AG10803 (cell line): ENCODE data around the gene SASH1.
"Not testable (repeated sequence)": the region's sequence is repeated elsewhere in the genome, so short reads cannot be mapped to it uniquely, and the experiment has no call there.

Source experiments
- DNase-seq: peaks from one replicate; pipeline ENCODE4 v3.0.0; 2010; ENCODE audit warnings: low read depth
- H3K4me3 ChIP-seq: 2 replicates; pipeline ENCODE4 v1.5.1; 2011; ENCODE audit warnings: mild to moderate bottlenecking, low read length, control low read depth
- TF ChIP-seq, protein P1 (sequence below): conservative IDR thresholded peaks from 2 replicates; pipeline ENCODE4 v1.5.1; 2011; ENCODE audit warnings: mild to moderate bottlenecking, low read length, control low read depth, inconsistent platforms

SASH1 gene

DNA sequence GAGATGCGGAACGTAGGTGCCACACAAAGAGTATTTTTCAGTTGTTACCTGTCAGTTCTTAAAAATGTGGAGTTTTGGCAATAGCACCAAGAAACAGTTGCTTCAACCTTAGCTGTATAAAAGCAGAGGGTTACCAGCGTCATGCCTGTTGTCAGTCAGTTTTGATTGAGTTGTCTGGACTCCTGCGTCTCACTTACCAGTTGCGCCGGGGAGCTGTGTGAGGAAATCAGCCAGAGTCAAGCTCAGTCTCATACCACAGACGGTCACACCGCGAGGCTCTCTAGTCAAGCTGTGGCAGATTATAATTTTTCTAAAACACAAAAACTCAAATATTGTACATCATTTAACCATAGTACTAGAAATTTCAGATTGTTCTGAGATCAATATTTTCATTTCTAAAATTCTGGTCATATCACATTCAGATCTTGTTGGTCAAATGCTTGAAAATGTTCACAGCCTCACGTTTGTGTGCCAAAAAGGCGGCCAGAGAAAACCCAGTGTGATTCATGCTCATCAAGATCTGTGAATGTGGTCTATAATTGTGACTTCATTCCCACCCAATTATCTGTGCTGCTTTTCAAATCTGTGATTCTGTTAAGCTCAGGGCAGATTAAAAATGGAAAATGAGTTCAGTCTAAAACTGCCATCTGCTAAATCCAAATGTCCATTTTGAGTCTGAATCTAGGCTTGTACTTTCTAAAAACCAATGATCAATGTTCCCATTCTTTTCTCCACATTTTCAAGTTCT is 37.5 kb downstream of the SASH1 start:
- peak; percentile 59 for DNase-seq
- TF ChIP-seq, protein P1, sequence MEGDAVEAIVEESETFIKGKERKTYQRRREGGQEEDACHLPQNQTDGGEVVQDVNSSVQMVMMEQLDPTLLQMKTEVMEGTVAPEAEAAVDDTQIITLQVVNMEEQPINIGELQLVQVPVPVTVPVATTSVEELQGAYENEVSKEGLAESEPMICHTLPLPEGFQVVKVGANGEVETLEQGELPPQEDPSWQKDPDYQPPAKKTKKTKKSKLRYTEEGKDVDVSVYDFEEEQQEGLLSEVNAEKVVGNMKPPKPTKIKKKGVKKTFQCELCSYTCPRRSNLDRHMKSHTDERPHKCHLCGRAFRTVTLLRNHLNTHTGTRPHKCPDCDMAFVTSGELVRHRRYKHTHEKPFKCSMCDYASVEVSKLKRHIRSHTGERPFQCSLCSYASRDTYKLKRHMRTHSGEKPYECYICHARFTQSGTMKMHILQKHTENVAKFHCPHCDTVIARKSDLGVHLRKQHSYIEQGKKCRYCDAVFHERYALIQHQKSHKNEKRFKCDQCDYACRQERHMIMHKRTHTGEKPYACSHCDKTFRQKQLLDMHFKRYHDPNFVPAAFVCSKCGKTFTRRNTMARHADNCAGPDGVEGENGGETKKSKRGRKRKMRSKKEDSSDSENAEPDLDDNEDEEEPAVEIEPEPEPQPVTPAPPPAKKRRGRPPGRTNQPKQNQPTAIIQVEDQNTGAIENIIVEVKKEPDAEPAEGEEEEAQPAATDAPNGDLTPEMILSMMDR: no peak
- H3K4me3 ChIP-seq: no peak overlapping the region

DNA sequence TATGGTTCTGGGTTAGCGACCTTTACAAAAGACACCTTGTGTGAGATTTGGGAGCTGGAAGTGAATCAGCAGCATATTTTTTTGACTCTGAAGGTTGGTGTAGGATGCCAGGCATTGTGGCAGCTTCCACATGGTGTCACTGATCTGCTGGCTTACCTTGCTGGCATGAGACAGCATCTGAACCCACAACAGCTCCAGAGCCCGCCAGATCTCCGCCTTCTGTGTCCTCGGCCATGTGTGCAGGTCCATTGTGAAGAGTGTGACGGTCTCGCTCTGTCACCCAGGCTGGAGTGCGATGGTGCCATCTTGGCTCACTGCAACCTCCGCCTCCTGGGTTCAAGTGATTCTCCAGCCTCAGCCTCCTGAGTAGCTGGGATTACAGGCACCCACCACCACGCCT is 39.4 kb downstream of the SASH1 start:
- not testable (repeated sequence) for H3K4me3 ChIP-seq, DNase-seq

DNA sequence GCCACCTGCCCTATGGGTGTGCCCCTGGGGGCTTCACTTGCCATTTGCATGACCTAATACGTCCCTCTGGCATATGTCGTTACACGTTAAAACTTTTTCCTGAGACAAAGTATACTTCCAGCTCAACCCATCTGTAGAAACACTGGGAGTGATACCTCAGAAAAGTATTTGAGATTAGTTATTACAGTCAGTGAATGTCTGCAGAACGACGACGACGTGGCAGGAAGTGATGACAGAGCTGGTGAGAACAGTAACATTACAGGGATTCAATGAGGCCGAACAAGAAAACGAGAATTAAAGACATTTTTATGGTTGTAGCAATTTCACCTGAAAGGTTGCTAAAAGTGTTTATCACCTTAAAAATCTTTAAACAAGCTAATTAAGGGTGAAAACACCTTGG is 40.2 kb downstream of the SASH1 start:
- TF ChIP-seq, protein P1: no peak
- no peak for DNase-seq
- H3K4me3 ChIP-seq: no peak overlapping the region

DNA sequence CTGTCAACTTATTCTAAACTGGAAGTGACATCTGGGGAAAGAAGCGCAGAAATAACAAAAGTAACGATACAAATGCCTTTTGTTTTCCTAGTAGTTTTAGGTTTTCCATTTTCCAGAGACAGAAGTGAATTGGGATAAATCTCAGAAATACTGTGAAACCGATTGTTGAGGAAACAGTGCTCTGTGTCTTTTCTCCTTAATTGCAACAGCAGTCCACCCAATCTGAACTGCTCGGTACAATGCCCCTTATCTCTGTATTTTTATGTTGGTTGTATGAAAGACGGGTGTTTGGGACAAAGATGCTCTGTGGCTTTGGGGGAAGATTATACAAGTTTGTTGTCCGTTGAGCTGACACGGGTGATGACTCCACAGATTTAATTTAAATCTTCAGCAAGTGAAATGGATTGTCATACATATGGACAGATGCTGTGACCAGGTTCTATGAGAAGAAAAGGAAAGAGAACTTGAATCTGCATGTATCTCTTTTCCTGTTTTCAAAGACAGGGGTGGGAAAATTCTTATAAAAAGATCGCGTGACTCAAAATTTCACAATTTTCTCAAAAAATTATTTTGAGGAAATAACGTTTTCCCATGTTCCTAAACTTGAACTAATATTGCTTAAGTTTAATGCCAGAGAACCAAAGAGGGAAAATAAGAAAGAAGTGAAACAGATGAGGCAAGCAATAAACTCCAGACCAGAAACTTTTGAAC is 41.2 kb downstream of the SASH1 start:
- DNase-seq: no peak
- H3K4me3 ChIP-seq: no peak overlapping the region
- TF ChIP-seq, protein P1: no peak

DNA sequence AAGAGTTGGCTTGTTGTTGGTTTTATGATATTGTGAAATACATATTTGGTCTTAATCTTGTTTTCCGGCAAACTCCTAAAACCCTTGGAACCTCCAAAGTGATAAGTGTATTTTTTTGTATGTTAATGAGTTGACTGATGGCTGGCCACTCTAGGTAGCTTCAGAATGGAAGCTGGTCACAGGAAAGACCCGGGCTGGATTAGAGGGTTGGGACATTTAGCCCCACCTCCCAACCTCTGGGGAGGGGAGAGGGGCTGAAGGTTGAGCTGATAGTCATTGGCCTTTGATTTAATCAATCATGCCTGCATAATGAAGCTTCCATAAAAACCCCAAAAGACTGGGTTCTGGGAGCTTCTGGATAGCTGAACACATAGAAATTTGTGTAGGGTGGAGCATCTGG is 42.7 kb downstream of the SASH1 start:
- DNase-seq: no peak
- TF ChIP-seq, protein P1: no peak
- no peak overlapping the region for H3K4me3 ChIP-seq

DNA sequence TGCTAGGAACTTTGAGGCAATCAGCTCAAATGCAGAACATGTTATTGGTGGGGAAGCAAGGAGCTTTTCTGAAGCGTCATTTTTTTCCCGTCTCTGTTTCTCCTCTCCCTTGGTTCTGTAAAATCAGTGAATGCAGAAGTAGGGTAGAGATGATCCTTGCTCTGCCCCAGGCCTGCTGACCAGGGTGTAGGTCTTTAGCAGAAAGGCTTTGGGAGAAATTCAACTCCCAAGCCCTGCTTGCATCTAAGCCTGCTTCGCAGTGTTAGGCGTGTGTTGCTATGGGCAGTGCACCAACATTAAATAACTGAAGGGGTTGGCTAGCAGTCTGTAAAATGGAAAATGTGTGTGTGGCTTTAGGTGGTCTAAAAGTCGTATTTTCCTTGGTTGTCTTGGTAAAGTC is 45.9 kb downstream of the SASH1 start:
- H3K4me3 ChIP-seq: no peak overlapping the region
- TF ChIP-seq, protein P1: no peak
- no peak for DNase-seq

DNA sequence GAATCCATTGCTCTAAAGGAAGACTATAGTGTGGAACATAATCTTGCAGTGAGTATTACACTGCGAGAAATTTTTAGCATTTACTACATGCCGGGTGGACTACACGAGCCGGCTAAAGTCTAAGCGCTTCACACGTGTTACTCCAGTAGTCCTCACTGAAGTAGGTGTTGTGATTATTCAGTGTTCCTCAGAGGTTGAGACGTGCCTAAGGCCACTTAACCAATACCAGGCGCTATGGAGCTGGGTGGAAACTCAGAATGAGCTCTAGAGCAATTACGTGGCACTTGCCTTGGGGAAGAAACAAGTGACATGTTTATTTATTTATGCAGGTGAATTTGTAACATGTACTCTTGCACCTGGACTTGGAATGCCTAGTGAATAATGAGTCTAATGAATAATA is 46.4 kb downstream of the SASH1 start:
- H3K4me3 ChIP-seq: no peak overlapping the region
- no peak for DNase-seq
- TF ChIP-seq, protein P1: no peak
